ENCODE measurements around the gene CSMD2. TPM values are rescaled to one million over a fixed set of nuclear protein-coding genes. Genes with fewer than 3 reads are reported as not detected.
"Not testable (repeated sequence)": the region's sequence is repeated elsewhere in the genome, so short reads cannot be mapped to it uniquely, and the experiment has no call there.

The CSMD2 gene
- not detected in 2 replicates for total RNA-seq (2014; rRNA removed; shearing (Covaris generic))
- not detected in 2 replicates for polyA plus RNA-seq (2014; cell fraction: nucleus; rRNA removed)

- DNase-seq (ENCODE audit: extremely low read depth, low read depth), result no peak
Observed at GRCh38 chr1:34164771-34165391, at the start of gene CSMD2. CSMD2 (minus strand) TSS chr1:34165230; CDS start chr1:34165097, 133 bp downstream.

GRCh38 chr1:34213956-34214355 lies 48.9 kb upstream of the CSMD2 start:
- DNase-seq (ENCODE audit: extremely low read depth, low read depth), result no peak

- no peak for DNase-seq (ENCODE audit: extremely low read depth, low read depth)
Observed at GRCh38 chr1:34212673-34213072, 47.6 kb upstream of the CSMD2 start.

- DNase-seq (ENCODE audit: extremely low read depth, low read depth), result no peak
Observed at GRCh38 chr1:34199927-34200326, 34.9 kb upstream of the CSMD2 start.

- DNase-seq (ENCODE audit: extremely low read depth, low read depth), result no peak
Observed at GRCh38 chr1:34192621-34193020, 27.6 kb upstream of the CSMD2 start.

- no peak for DNase-seq (ENCODE audit: extremely low read depth, low read depth)
Observed at GRCh38 chr1:34190692-34191091, 25.7 kb upstream of the CSMD2 start.

GRCh38 chr1:34188985-34189384 lies 24.0 kb upstream of the CSMD2 start:
- no peak for DNase-seq (ENCODE audit: extremely low read depth, low read depth)

- DNase-seq (ENCODE audit: extremely low read depth, low read depth), result no peak
Observed at GRCh38 chr1:34188418-34188817, 23.4 kb upstream of the CSMD2 start.

GRCh38 chr1:34186741-34187494 lies 21.9 kb upstream of the CSMD2 start:
- DNase-seq (ENCODE audit: extremely low read depth, low read depth), result no peak

GRCh38 chr1:34183381-34183780 lies 18.4 kb upstream of the CSMD2 start:
- DNase-seq (ENCODE audit: extremely low read depth, low read depth), result not testable (repeated sequence)

GRCh38 chr1:34178072-34178471 lies 13.0 kb upstream of the CSMD2 start:
- DNase-seq (ENCODE audit: extremely low read depth, low read depth), result no peak

GRCh38 chr1:34176830-34177603 lies 12.0 kb upstream of the CSMD2 start, which contains the start of gene C1orf94:
C1orf94 (plus strand) TSS chr1:34176907; CDS start chr1:34177790, 883 bp downstream.
- DNase-seq (ENCODE audit: extremely low read depth, low read depth), result no peak

GRCh38 chr1:34175744-34176143 lies 10.7 kb upstream of the CSMD2 start:
- DNase-seq (ENCODE audit: extremely low read depth, low read depth), result no peak

- DNase-seq (ENCODE audit: extremely low read depth, low read depth), result no peak
Observed at GRCh38 chr1:34167389-34167788, 2.4 kb upstream of the CSMD2 start.

- no peak for DNase-seq (ENCODE audit: extremely low read depth, low read depth)
Observed at GRCh38 chr1:34166625-34167361, 1.8 kb upstream of the CSMD2 start.

- no peak for DNase-seq (ENCODE audit: extremely low read depth, low read depth)
Observed at GRCh38 chr1:34166191-34166624, 1.2 kb upstream of the CSMD2 start.

- DNase-seq (ENCODE audit: extremely low read depth, low read depth), result no peak
Observed at GRCh38 chr1:34165422-34165921, 442 bp upstream of the CSMD2 start.

- DNase-seq (ENCODE audit: extremely low read depth, low read depth), result no peak
Observed at GRCh38 chr1:34163792-34164731, 968 bp downstream of the CSMD2 start.

Measured in NCI-H460 (cell line).